HG03108 (cell line): ENCODE data around the gene SERPING1.

Source experiments
- ATAC-seq: cut with Tn5 transposase; IDR thresholded peaks from one replicate; pipeline ENCODE4 v1.9.1; 2021; ENCODE audit warnings: moderate library complexity; ENCODE audit not compliant: unreplicated experiment

The SERPING1 gene

DNA sequence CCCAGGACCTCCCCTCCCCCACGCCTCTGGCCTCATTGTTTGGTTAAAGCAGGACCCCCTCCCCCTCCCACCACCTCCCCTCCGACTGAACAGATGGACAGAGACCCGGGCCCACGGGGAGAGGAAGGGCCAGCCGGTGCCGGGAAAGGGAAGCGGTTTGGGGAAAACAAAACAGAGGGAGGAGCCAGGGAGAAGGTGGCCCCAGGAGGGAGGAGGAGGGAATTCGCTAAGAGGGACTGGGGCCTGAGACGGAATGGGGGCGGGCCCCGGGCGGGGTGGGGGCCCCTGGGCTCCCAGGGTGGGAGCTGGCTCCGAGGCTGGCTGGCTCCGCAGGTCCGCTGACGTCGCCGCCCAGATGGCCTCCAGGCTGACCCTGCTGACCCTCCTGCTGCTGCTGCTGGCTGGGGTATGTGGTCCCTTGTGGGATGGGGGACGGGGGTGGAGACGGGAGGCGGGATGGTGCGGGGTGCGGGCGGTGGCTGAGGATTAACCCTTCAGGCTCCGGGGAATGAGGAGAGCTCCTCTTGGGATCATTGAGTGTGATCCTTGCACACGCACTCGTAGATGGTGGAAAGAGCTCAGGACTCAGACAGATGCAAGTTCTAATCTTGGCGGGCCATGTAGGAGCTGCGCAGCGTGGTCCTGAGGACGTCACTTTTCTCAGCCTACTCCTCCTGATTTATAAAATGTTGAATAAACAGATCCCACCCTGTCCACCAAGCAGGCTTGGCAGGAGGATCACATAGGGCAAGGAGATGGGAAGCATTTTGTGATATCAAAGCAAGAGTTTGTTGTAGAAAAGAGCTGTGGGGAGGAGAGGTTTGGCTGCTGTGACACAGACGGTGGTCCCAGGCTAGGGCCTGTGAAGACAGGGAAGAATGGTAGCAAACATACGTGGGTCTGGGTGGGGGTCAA, 688 bp downstream of the SERPING1 start:
- ATAC-seq, result no peak

DNA sequence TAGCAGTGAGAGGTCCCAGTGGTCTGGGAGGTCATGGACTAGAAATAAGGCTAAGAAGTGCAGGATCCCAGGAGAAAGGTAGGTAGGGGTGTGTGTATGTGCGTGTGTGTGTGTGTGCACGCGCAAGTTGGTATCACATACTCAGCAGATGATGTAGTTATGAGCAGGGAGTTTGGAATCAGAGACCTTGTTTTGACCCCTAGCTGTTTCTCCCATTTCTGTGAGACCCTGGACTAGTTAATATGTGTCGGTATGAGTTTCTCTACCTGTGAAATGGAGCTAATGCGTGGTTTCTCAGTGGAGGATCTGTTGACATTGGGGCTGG, 1.3 kb downstream of the SERPING1 start:
- no peak for ATAC-seq

DNA sequence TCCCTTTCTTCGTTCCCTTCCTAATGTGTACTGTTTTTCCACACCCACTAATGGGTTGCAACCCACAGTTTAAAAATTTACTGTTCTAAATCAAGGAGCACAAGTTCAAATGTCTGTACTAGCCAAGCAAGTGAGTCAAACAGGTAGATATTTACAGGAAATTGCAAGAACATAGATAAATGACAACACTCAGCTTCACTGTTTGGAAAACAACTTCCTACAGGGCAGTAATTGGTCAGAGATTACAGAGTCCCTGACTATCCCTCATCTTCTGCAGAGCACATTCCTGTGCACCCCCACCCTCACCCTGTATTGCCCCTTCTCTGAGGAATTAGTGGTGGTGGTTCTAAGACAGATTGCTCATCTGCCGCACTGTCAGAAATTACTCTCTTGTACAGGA, 1.9 kb downstream of the SERPING1 start:
- no peak for ATAC-seq

DNA sequence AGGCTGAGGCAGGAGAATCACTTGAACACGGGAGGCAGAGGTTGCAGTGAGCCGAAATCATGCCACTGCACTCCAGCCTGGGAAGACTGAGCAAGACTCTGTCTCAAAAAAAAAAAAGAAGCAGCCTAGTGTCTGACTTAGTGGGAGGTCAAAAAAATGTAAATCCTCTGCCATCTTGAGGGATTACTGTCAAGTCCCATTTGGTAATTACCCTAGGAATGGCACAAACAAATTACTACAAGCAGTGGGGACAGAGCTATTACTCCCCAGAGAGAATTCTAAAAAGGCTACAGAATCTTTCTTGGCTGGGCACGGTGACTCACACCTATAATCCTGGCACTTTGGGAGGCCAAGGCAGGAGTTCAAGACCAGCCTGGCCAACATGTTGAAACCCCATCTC, 3.8 kb downstream of the SERPING1 start:
- ATAC-seq, result no peak

DNA sequence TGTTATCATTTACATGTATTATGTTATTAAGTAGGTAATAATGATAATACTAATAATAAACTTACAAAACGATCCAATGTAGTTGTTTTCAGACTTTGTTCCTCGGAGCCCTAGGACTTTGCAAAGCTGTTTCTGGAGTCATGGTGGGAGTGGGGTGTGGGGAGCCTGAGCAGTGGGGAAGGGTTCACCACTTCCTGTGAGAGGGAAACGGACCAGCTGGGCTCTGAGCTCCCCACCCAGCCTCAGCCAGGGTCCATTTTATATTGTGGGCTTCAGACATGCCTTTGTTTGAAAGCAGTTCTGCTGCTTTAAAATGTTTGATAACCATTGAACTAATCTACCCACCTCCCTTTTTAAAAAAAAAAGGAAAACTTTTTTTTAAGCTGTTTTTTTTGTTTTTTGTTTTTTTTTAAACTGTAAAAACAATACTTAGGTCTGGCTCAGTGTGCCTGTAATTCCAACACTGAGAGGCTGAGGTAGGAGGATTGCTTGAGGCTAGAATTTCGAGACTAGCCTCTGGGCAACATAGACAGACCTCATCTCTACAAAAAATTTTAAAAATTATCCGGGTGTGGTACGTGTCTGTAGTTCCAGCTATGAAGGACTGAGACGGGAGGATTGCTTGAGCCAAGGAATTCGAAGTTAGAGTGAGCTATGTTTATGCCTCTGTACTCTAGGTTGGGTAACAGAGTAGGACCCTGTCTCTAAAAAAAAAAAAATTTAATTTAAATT, 7.0 kb downstream of the SERPING1 start:
- no peak for ATAC-seq

DNA sequence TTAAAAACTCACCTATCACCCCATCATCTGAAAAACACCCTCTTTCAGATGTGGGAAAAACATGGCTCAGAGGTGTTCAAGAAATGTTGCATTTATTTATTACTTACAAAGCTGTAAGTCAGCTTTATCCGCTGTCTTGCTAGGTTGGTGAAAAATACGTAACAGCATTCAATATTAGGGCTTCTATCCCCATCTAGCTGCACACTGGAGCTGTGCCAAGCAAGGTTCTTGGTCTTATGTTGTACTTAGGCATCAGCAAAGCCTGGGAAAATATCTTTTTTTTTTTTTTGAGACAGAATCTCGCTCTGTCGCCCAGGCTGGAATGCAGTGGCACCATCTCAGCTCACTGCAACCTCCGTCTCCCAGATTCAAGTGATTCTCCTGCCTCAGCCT, 7.5 kb downstream of the SERPING1 start:
- no peak for ATAC-seq

DNA sequence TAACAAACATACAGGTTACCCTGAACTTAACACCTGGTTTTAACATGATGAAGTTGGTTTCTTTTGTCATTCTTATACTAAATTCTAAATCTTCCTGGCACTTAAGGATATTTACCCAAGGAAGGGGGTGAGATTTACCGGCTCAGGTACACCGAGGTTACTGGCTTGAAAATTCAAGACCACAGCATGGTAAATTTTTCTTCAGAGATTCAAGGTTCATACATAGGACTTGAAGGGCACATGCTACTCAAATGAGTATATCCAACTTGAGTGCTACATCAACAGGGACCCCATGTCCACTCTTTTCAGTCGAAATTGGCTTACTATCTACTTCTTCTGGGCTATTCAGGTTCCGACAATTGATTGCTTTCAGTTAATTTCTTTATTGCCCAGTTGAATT, 12.7 kb downstream of the SERPING1 start:
- ATAC-seq, result no peak

DNA sequence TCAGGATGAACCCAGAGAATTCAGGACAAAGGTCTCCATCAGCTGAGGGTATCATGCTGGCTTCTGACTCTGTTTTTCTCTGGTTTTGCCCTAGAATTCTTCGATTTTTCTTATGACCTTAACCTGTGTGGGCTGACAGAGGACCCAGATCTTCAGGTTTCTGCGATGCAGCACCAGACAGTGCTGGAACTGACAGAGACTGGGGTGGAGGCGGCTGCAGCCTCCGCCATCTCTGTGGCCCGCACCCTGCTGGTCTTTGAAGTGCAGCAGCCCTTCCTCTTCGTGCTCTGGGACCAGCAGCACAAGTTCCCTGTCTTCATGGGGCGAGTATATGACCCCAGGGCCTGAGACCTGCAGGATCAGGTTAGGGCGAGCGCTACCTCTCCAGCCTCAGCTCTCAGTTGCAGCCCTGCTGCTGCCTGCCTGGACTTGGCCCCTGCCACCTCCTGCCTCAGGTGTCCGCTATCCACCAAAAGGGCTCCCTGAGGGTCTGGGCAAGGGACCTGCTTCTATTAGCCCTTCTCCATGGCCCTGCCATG, 16.8 kb downstream of the SERPING1 start:
- no peak for ATAC-seq

DNA sequence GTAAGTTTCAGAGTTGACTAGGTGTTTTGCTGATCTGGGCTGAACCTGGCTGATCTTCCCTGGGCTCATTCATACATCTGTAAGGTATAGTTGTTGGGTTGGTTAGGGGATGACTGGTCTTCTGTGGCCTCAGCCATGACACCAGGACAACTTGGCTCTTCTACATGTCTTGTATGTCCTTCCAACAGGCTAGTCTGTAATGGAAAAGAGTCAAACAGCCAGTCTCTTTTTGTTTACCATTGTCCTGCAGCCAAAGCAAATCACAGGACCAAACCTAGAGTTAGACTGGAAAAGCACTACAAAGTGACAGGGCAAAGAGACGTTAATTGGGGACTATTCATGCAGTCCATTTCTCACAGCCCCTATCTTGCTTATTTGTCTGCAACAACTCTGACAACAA, 17.8 kb downstream of the SERPING1 start:
- ATAC-seq, result no peak

DNA sequence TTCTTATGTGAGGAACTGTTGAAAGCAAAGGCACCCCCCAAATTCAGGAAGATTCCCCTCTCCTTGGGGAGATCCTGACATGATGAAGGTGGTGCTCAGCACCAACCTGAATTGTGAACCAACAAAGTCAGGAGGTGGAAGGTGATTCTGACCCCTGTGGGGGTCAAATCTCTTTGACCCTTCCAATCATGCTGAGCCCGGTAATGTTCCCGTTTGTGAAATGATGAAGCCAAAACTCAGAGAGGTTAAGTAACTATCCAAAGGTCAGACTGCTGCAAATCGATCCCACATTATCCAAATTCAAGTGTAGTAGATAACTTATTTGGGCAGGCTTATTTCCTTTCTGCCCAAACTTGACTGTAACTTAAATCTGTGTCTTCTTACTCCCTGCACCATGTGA, 19.1 kb downstream of the SERPING1 start:
- no peak for ATAC-seq

DNA sequence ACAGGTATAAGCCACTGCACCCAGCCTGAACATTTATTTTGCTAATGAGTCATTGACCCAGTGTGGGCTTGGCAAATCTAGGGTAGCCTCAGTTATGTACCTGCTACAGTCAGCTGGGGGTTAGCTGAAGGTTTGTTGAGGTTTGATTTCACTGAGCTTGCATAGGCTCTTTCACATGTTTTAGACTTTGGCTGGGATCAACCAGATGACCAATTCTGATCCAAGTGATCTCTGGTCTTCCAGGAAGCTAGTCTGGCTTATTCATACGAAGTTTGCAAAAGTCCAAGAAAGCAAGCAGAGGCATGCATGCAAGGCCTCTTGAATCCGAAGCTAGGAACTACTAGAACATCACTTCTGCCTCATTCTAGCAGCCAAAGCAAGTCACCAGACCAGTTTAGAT, 21.0 kb downstream of the SERPING1 start:
- no peak for ATAC-seq

DNA sequence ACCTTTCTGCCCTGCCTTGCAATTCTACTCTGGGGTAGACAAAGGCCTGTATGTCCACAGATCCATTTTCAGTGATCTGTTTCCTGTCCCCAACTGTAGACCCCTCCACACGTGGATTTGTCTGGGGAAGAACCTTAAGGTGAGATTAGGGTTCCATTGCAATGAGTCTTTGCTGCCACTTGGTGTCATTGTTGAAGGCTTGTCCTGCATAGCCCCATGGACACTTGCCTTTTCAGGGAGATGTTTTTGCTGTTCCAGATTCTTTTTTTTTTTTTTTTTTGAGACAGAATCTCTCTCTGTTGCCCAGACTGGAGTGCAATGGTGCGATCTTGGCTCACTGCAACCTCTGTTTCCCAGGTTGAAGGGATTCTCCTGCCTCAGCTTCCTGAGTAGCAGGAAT, 21.8 kb downstream of the SERPING1 start:
- no peak for ATAC-seq

DNA sequence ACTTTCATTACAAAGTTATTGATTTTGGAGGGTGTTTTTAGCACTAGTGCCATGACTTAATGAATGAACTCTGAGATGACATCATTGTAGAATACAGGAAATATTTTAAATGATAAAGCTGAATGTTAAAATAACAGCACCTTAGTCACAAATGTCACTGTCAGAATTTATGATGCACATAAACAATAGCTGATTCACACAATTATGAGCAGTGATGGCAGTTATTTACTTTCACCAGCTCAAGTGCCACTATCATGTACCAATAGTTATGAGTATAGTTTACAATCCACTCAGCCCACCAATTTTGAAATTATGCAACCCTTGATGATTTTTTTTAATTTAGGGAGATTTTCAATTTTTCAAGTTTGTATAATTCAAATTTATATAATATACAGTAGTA, 23.0 kb downstream of the SERPING1 start:
- no peak for ATAC-seq

DNA sequence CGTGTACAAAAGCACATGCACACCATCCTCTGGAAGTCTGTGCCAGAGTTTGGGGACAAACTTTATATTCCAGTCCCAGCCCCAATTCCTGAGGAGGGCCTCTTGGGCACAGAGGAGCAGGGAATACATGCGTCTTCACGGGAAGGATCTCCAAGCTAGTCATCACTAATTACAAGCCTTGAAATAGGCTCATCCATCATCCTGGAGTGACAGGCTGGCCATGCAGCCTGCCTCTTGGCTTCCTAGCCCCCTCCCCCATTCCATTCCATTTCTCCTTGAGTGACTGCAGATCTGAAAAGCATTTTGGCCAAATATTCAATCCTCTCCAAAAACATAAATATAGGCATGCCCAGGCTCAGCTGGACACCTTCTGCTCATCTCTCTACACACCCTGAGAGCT, 24.8 kb downstream of the SERPING1 start:
- ATAC-seq, result no peak

DNA sequence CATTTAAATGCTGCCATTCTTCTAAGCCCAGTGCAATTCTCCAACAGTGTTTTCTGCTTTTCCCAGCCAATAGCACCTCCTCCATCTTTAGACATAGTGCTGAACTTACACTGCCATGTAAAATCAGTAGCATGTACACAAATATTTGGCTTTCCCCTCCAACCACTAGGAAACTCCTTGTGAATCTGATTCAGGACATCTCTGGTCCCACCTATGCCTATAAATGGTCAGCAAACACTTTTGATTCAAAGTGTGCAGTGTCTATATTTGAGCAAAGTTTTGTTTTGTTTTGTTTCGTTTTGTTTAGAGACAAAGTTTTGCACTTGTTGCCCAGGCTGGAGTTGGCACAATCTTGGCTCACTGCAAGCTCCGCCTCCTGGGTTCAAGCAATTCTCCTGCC, 27.4 kb downstream of the SERPING1 start:
- no peak for ATAC-seq

DNA sequence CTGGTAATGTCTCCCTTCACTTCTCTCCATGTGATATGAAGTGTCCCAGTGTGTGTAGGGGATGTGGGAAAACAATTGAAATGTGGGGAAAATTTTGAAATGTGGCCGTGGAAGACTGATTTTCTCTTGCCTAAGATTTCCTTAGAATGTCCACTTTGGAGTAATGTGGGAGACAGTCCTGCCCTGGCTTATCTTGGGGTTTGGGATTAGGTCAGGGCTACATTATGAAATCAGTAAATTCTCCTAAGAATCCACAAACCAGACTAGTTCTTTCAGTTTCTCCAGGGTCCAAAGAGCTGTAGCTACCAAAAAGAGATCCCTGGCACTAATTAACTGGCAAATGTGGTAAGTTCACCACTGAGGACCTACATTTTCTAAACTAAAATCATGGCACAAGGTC, 29.4 kb downstream of the SERPING1 start:
- no peak for ATAC-seq

DNA sequence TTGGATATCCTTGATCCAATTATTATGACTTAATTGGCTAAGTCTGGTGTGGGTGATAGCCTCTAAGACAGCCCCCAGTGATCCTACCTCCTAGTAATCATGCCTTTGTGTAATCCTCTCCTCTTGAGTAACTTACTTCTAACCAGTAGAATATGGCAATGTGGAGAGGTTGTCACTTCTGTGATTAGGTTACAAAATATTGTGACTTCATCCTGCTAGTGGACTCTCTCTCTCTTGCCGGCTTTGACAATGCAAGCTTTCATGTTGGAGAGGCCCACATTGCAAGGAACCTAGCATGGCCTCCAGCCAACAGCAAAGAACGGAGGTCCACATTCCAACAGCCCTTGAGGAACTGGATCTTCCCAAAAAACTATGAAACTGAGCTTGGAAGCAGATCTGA, 32.7 kb downstream of the SERPING1 start:
- ATAC-seq, result no peak

DNA sequence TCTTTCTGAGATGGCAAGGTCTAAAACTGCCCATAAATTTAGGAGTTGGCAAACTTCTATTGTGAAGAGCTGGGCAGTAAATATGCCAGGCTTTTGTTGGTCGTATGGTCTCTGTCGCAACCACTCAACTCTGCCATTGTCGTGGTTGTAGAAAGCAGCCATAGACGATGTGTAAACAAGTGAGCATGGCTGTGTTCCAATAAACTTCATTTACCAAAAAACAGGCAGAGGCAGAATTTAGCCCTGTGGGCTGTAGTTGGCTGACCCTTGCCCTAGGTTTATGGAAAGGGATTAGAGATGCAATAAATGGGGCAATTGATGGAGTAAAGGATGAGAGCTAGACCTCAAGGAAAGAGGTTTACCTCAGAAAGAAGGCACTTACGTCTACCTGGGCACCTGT, 34.6 kb downstream of the SERPING1 start:
- ATAC-seq, result no peak

DNA sequence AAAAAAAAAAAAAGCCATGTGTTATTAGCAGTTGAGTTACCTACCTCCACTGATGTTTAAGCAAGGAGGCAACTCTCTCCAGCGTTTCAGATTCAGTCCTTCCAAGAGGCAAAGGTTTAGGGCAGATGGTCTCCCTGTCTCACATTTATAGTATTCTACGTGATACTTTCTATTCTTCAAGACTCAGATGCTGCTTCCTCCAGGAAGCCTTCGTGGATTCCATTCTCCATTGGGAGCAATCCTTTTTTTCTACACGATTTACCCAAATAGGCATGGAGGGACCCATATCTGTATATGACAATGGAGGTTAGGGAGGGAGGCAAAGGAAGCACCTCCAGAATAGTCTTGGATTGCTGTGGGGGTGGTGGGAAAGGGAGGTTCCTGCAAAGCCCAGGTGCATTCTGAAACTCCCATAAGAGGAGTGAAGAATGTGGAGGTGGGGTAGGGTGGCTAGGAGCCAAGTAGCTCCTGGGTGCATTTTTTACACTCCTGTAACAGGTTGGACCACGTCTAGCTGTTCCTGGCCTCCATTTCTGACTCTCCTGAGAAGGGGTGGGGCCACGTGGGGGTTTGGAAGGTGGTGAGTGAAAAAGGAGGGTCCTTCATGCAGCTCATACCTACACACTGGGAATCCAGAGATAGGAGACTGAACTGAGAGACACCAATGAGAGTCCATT, 36.0 kb downstream of the SERPING1 start:
- no peak for ATAC-seq

DNA sequence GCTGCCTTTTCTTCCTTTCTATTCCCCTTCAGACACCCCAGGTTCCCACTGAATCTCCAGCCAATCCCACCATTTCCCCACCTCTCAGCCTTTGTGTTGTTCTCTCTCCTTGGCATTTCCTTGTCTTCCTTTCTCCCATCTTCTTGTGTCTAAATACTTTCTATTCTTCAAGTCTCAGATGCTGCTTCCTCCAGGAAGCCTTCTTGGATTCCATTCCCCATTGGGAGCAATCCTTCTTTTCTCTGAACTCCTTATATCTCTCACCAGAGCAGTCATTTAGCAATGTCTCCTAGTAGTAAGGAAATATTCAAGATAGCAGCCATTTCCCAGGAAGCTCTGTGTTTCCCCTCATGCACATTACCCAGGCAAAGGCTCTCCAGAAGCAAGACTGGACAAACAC, 36.8 kb downstream of the SERPING1 start:
- no peak for ATAC-seq

DNA sequence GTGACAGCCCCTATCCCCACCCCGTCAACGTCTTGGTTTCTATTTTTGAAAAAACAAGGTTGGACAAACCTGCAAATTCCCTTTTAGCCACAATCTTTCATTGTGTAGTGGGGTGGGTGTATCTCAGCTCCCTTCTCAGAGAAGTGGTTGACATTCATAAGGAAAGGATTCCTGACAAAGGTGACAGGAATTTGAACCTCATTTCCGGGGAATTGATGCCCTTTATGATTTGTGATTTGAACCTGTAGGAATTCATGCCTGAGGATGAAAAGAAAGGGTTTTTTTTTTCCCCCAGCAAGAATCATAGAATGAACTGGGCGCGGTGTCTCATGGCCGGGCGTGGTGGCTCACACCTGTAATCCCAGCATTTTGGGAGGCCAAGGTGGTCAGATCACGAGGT, 37.8 kb downstream of the SERPING1 start:
- ATAC-seq, result no peak

DNA sequence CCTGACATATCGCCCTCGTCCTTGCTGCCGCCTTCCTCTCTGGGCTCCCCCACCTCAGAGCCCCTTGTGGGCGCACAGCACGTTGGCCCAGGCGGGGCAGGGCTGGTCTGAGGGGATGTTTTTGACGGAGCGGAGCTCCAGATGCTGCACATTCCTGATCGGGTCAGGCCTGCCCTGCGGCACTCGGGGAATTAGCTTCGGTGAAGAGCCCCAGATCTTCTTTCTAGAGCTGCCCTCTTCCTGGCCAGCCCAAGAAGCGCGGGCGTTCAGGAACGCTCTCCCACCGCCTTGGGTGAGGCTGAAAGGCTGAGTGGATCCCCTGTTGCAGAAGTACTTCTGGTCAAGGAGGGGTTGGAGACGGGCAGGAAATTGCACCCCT, 40.1 kb downstream of the SERPING1 start:
- no peak for ATAC-seq
